ENCODE measurements around the gene FBN1. TPM values are rescaled to one million over a fixed set of nuclear protein-coding genes. Genes with fewer than 3 reads are reported as not detected.

Gene FBN1
- total and polyA plus RNA-seq, 2 experiments from 2014 or later, result 1.9 to 3.8 TPM

- Mint-ChIP-seq H3K4me3 (no peak overlapping the region), H3K27me3 (ENCODE audit: insufficient read depth, low read depth, poor library complexity) (peaks cover 2% of the 10 kb centered on the region), H3K4me1 (peaks cover 2% of the 10 kb centered on the region; the same call in 1 of the 3 replicates), H3K27ac (no peak overlapping the region), H3K9me3 (no peaks in the 10 kb centered on the region), H3K36me3 (ENCODE audit: low read depth) (no peaks in the 10 kb centered on the region)
- DNase-seq (ENCODE audit: low spot score) (no peak), ATAC-seq (no peak)
- H3K4me3 ChIP-seq, result no peak overlapping the region
- H3K79me2 ChIP-seq (replicated peaks; ENCODE audit: insufficient read depth), result no peaks in the 10 kb centered on the region
- no peaks in the 10 kb centered on the region for H3F3A ChIP-seq (replicated peaks; ENCODE audit: low read depth)
- no peaks in the 10 kb centered on the region for H3K36me3 ChIP-seq (ENCODE audit: insufficient read depth)
- H4K20me1 ChIP-seq (replicated peaks; ENCODE audit: insufficient read depth), result no peaks in the 10 kb centered on the region
- H2AFZ ChIP-seq, result no peak overlapping the region
- H3K4me2 ChIP-seq, result no peak overlapping the region
- TF ChIP-seq EZH2 (IDR thresholded peaks at IDR 0.05; ENCODE audit: low read depth, unreplicated experiment) (no peak), ETS1 (IDR thresholded peaks at IDR 0.05) (no peak), EZH2phosphoT487 (IDR thresholded peaks at IDR 0.05; ENCODE audit: unreplicated experiment) (no peak)
- H3K27ac ChIP-seq (ENCODE audit: low read depth), result no peak overlapping the region
- no peaks in the 10 kb centered on the region for H3K27me3 ChIP-seq (ENCODE audit: insufficient read depth)
- H3K4me1 ChIP-seq (ENCODE audit: insufficient read depth), result no peaks in the 10 kb centered on the region
- H3K9me2 ChIP-seq (ENCODE audit: insufficient read depth), result peaks cover 10% of the 10 kb centered on the region; the same call in 1 of the 2 replicates
Observed at GRCh38 chr15:48433226-48433886, 212.2 kb downstream of the FBN1 start.

GRCh38 chr15:48432688-48433087 is 212.8 kb downstream of the FBN1 start:
- peaks cover 10% of the 10 kb centered on the region; the same call in 1 of the 2 replicates for H3K9me2 ChIP-seq (ENCODE audit: insufficient read depth)
- no peaks in the 10 kb centered on the region for H3K27me3 ChIP-seq (ENCODE audit: insufficient read depth)
- no peaks in the 10 kb centered on the region for H3K79me2 ChIP-seq (replicated peaks; ENCODE audit: insufficient read depth)
- no peaks in the 10 kb centered on the region for H3K36me3 ChIP-seq (ENCODE audit: insufficient read depth)
- Mint-ChIP-seq H3K27ac (no peak overlapping the region), H3K4me1 (no peaks in the 10 kb centered on the region; the same call in 2 of the 3 replicates), H3K36me3 (ENCODE audit: low read depth) (no peaks in the 10 kb centered on the region), H3K4me3 (no peak overlapping the region), H3K27me3 (ENCODE audit: insufficient read depth, low read depth, poor library complexity) (peaks cover 2% of the 10 kb centered on the region), H3K9me3 (no peaks in the 10 kb centered on the region)
- no peak overlapping the region for H3K27ac ChIP-seq (ENCODE audit: low read depth)
- no peak overlapping the region for H3K4me2 ChIP-seq
- H3F3A ChIP-seq (replicated peaks; ENCODE audit: low read depth), result no peaks in the 10 kb centered on the region
- H4K20me1 ChIP-seq (replicated peaks; ENCODE audit: insufficient read depth), result no peaks in the 10 kb centered on the region
- peaks cover 2% of the 10 kb centered on the region; the same call in 1 of the 2 replicates for H3K4me1 ChIP-seq (ENCODE audit: insufficient read depth)
- no peak overlapping the region for H2AFZ ChIP-seq
- no peak for ATAC-seq
- no peak overlapping the region for H3K4me3 ChIP-seq
- DNase-seq (ENCODE audit: low spot score), result no peak
- no peak for TF ChIP-seq EZH2 (IDR thresholded peaks at IDR 0.05; ENCODE audit: low read depth, unreplicated experiment)
- TF ChIP-seq STAT1 (IDR thresholded peaks at IDR 0.05; ENCODE audit: unreplicated experiment), result no peak
- TF ChIP-seq NANOG (IDR thresholded peaks at IDR 0.05; ENCODE audit: borderline replicate concordance), result no peak
- no peak for TF ChIP-seq JUNB (IDR thresholded peaks at IDR 0.05; ENCODE audit: unreplicated experiment)
- TF ChIP-seq POLR2AphosphoS5 (IDR thresholded peaks at IDR 0.05; ENCODE audit: low read depth), result no peak
- no peak for TF ChIP-seq EZH2phosphoT487 (IDR thresholded peaks at IDR 0.05; ENCODE audit: unreplicated experiment)
- no peak for TF ChIP-seq ETS1 (IDR thresholded peaks at IDR 0.05)
- TF ChIP-seq ZNF114 (CRISPR knock-in tag; IDR thresholded peaks at IDR 0.05), result no peak
- no peak for TF ChIP-seq CTCF (conservative IDR thresholded peaks at IDR 0.05; ENCODE audit: low read depth in 2 of 2)
- no peak for TF ChIP-seq REST (IDR thresholded peaks at IDR 0.05; ENCODE audit: unreplicated experiment)
- TF ChIP-seq CREB1 (CRISPR knock-in tag; IDR thresholded peaks at IDR 0.05; ENCODE audit: low read depth), result no peak
- no peak for TF ChIP-seq ZNF331 (CRISPR knock-in tag; IDR thresholded peaks at IDR 0.05; ENCODE audit: low read depth)
